Stimulated activated CD8-positive, alpha-beta memory T cell treated with anti-CD3 and anti-CD28 coated beads, Interleukin-4, amount 100 ng/mL, for 24 hours (primary cell): ENCODE results near the gene EIF6.

ENCODE experiments used
- DNase-seq: peaks from one replicate; pipeline ENCODE4 v3.0.0-alpha.2; 2020; ENCODE audit warnings: low read depth

Gene EIF6

GRCh38 chr20:35312318-35312717 lies 27.7 kb upstream of the EIF6 start:
- no peak for DNase-seq

DNA sequence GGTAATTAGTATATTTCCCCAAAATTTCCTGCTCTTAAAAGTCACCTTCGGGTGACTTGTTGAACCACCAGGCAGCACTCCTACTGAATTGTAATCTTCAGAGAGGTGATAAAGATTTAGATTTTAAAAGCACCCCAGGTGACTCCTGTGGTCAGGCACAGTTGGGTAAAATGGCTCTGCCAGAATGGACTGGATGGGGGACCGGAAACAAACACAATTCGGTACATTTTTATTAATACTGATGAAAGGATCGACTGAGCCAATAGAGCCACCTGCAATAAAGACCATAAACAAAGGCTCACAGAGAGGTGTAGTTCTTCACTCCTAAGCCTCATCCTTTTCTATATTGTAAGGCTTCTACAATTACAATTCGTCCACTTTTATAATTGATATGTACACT lies 27.2 kb upstream of the EIF6 start:
- no peak for DNase-seq

DNA sequence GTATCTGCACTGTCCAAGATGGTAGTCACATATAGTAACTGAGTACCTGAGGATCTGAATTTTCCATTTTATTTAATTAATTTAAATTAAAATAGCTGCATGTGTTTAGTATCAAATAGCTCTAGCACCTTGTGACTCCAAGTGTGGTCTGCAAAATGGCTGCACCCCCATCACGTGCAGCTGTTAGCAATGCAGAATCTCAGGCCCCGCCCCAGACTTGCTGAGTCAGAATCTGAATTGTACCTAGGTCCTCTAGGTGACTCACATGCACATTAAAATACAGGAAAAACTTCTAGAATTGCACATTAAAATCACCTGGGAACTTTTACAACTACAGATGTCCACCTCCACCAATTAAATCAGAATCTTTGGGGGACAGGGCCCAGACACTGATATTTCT lies 26.8 kb upstream of the EIF6 start:
- DNase-seq = peak; percentile 38

DNA sequence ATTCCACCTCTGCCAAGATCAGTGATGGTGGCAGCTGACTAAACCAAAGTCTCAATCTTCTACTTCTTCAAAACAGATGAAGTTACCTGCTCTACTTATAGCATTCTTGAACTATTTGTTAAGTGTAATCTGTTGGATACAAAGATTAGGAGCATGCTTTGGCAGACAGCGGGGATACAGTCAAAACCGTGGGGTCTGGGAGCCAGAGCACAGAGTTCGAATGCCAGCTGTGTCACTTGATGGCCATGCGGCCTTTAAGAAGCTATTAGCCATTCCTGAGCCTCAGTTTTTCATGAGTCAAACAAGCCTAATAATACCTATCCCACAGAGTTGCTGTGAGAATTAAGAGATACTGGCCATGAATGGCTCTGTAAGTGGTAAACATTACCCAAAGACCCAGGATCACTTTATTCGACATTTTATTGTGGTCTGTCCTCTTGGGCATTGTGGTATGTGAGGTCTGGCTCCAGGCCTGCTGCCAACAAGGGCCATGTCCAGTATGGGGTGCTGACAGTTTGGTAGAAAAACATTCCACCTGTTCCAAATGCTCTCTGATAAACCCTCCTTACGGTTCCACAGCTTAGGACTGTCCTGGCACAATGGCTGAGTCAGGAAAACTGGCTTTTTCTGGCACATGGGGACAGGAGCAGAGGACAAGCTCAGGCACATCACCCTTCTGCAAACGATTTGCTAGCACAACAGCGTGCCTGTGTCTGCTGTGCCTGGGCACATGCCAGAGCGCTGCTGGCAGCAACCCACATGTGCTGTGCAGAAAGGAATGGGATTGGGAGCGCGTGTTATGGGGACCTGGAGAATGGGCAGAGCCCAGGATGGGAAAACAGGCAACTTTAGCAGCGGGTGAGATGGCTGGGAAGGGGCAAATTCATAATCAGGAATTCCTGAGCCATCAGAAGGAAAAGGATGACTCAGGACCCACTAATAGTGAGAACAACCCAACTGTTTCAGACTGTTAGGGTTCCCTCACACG lies 23.4 kb upstream of the EIF6 start:
- no peak for DNase-seq

GRCh38 chr20:35306931-35307517 lies 22.5 kb upstream of the EIF6 start:
- no peak for DNase-seq

DNA sequence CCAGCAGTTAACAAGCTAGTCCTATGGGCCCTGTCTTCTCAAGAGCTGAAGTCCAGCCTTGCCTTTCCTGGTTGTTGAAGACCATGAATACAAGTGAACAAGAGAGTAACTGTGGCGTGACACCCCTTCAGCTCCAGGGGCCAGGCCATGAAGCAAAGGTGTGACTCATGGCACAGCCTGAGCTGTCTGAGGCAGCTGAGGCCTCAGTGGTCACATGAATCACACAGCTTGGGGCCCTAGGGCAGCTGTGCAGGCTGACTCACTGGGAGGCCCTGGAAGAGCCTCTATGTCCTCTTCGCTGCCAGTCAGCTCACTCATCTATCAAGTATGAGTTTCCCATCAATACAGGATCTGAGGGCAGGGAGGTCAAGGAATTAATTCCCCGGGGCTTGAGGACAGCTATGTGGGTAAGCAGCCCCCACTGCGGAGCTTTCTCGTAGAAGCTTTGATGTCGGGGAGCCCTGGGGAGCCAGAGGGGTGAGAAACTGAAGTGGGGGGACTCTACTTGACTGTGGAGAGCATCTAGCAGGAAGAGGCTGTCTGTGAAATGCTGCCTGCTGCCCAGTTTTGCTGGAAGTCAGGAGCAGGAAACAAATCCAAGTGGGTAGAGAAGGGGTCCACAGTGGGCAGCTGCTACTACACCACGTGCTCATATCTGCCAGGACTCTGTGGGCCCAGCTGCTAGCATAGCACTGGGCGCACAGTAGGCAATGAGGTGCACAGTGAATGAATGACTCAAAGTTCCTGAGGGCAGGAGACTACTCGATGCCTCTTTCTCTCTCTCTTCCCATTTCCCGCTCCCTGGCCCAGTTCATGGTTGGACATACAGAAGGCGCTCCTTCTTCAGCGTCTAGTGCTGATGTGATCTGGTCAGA lies 21.3 kb upstream of the EIF6 start:
- peak; percentile 70 for DNase-seq

DNA sequence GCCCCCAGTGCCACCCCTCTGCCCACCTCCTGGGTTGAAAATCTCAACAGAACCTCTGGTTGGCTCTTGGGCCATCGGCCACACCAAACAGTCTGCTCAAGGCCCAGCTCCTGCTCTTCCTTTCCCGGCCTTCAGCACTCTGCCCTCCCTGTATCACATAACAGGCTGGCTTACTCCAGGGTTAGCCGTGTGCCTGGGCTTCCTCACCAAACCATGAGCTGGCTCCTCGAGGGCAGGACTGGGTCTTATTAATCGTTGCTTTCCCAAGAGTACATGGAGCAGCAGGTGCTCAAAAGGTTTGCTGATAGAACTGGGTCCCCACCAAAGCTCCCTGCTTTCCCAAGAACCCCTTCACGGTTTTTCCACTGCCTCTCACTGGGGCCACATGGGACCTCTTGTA lies 20.4 kb upstream of the EIF6 start:
- no peak for DNase-seq

DNA sequence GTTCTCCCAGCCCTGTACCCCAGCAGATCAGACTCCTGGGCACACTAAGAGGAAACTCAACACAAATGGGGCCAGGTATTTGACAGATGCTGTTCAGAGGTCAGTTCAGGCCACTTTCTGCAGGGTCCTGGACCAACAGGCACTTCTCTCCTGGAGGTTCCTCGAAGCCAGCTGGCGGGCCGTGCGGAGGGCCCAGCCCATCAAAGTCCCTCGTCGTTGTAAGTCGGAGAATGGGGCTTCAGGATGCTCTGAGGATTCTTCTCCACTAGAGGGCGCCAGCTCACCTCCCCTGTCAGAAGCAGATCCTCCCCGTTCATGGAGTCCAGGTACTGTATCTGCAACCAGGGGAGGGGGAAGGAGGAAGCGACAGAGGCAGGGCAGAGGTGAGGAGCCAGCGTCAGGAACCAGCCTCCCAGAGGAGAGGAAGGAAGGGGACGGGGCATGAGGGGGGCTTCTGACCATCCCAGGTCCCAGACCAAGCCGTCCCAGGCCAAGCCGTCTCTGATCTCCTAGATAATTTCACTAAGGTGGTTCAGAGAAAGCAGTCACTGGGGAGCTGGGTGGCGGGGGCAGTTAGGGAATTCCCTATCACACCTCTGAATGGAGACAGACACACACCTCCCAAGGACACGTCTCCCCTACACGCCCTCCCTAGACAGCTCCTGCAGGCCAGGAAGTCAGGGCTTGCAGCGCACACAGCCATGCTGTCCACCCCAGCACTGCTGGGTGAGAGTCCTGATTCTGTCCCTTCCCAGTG lies 19.3 kb upstream of the EIF6 start:
- DNase-seq = peak; percentile 70

DNA sequence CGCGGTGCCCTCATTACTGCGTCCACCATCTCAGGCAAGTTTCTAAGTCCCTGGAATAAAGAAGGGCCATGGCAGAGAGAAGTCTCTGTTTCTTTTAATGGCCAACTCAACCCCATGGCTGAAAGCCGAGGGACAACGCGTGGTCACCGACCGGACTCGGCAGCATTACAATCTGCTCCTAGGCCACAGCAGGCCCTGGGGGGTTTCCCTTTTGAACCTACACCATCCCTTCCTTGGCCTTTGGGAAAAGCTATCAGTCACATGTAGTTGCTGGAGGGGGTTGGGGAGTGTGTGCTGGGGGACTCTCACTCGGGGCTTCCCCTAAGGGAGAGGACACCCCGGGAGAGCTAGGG lies 18.8 kb upstream of the EIF6 start:
- DNase-seq = no peak

DNA sequence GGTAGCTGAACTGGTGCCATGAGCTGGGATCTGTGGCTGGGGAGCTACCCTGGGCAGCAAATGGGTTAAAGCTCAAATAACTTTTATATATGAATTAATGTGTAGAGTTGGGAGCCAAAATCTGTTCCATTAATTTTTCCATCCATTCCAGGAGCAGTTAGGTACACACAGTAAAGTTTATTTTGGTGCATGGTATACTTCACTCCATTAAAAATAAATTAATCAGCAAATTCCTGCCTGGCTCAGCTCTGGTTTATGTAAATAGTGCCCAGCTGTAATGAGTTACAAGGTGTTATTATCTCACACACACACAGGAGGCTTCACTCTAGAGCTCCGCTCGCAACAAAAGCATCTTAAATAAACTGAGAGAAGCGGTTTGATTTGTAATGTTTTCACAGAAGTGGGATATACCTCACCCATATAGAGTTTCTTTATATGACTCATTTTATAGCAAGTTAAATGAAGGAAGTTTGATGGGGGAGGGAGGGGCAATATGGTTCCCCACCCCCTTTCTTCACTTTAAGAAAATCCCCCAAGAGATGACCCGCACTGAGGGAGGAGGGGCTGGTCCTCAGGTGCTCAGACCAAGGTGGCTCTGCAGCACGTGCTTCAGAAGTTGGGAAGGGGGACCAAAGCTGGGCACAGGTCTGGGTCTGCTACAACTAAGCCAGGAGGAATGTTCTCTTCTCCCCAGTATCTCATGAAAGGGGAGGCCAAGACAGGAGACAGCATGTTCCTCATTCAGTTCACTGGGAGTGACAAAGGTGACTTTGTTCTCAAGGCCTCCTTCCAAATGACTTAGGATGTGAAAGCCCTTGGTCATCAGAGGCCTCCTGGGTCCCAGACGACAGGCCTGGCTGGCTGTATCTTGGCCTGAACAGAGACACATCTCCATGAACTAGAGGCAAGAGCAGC lies 18.1 kb upstream of the EIF6 start:
- DNase-seq = no peak

DNA sequence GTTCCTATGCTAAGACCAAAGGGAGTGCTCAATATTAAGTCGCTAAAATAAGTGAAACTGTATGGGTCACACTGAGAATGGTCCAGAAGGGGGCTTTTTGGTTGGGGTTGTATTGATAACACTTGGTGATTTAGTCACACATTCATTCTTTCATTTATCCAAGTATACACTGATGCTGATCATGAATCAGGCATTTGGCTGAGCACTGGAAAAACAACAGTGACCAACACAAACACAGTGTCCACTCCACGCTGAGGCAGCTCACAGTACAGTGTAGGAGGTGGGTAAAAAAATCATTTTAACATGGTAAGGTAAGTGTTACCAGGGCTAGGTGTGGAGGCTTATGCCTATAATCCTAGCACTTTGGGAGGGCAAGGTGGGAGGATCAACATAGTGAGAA lies 16.9 kb upstream of the EIF6 start:
- no peak for DNase-seq

DNA sequence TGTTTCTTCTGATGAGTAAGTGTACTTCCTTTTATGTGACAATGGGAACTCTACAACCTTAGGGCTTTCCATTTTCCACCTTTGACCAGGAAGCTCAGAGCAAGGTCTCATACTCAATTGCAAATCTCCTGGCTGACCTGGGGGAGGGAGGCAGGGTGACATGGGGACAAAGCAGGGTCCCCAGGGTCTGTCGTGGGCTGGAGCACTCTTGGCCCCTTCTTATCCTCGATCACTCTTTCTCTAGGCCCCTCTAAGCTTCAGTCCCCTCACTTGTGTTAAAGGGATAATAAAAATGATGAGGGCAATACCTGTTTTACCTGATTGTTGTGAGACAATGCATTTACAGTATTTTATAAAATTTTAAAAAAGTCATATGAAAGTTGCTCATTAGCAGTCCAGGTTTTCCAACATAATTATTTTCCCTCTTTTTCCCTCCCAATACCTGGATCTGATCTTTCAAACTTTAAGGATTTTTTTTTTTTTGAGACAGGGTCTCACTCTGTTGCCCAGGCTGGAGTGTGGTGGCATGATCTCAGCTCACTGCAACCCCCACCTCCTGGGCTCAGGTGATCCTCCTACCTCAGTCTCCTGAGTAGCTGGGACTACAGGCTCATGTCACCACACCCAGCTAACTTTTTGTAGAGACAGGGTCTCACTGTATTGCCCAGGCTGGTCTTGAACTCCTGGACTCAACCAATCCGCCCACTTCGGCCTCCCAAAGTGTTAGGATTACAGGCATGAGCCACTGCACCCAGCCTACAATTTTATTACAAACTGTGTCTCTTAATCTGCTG lies 16.1 kb upstream of the EIF6 start:
- no peak for DNase-seq

DNA sequence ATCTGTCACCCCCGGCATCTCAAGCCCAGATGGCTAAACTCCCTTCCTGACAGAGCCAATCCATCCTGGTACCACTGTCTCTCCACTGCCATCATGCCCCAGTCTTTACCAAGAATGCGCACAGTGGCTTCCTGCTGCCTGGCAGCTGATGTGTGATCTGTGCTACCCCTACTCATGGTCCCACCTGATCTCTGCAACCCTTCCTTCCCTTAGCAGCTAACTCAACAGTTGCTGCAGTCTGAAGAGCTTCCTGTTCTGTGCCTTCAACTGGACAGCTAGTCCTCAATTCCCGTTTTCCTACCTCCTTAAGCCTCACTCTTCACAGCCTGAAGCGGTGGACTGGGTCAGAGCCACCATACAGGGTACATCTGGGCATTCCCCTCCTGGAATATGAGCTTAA lies 15.2 kb upstream of the EIF6 start:
- no peak for DNase-seq

GRCh38 chr20:35298264-35298663 lies 13.7 kb upstream of the EIF6 start:
- DNase-seq = no peak

DNA sequence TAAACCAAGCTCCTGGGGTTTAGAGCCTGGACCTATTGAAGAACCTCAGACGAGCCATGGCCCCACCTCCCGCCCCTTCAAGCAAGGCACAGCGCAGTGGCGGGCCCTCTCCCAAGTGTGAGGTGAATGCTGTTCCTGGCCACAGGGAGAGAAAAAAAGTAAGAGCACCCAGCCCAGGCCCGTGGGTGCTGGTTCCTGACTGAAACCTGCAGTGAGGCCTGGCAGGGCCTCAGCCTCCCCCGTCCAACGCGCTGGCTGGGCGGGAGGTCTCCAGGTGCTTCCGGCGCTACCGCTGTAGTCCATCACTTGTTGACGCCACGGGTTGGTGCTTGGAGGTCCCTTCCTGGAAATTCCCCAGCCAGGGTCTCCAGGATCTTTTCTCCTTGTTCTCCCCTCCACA lies 13.2 kb upstream of the EIF6 start:
- DNase-seq = no peak

- no peak for DNase-seq
Measured at GRCh38 chr20:35297155-35297554, 12.6 kb upstream of the EIF6 start.

DNA sequence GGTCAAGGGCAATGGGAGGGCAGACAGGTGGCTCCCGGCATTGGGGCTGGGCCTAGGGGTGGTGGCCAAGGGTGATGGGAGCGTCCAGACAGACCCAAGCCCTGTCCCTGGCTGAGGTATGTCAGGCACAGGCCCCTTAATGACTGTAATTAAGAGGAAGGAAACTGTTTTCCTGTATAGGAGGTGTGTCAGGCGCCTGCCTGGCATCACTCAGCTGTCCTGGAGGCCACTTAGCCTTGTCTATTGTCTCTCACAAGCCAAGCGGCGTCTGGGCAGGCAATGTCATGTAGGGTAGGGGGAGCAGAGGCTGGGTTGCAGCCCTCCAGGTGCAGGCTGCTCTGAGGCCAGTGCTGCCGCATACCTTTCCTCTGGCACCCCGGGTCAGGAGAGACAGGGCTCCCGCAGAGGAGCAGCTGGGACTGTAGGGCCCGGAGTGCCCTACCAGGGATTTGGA lies 11.6 kb upstream of the EIF6 start:
- DNase-seq = no peak

GRCh38 chr20:35295674-35296073 lies 11.1 kb upstream of the EIF6 start:
- no peak for DNase-seq

- DNase-seq = no peak
Measured at GRCh38 chr20:35295058-35295457, 10.5 kb upstream of the EIF6 start.

- no peak for DNase-seq
Measured at GRCh38 chr20:35294293-35294685, 9.7 kb upstream of the EIF6 start.
